Endothelial cell of umbilical vein (primary cell): Measurements from ENCODE around the gene SP3. TPM values are rescaled to one million over a fixed set of nuclear protein-coding genes. Genes with fewer than 3 reads are reported as not detected.
A peak's percentile ranks its signal among the peaks of the same experiment; 100 is the strongest.

Source experiments
- BruUV-seq: library from RNA; stranded (reverse); fragments of 400-500 nt; replicated peaks from 2 replicates; lab custom pipeline; 2021; lab: Mats Ljungman, UMichigan
- CTCF ChIA-PET: fragments of 300-600, 350-600 bp; sonication (Branson Sonifier 250); formaldehyde crosslinking; loops from one replicate; lab custom pipeline; 2021; ENCODE audit warnings: antibody characterized with exemption, inconsistent platforms; lab: Charles Lee
- POLR2A ChIA-PET: fragments of 300-600, 350-600 bp; sonication (Branson Sonifier 250); formaldehyde crosslinking; loops from one replicate; lab custom pipeline; 2021; ENCODE audit warnings: antibody characterized with exemption, inconsistent platforms; lab: Charles Lee
- DNase-seq: peaks from one replicate; pipeline ENCODE4 v3.0.0-alpha.2; 2011; ENCODE audit warnings: low read depth, low spot score
- FAIRE-seq: peaks from 2 replicates; lab custom pipeline; 2011; peaks lifted over from hg19 to GRCh38; lab: Jason Lieb, UNC
- H2AFZ ChIP-seq: 2 replicates; pipeline ENCODE4 v1.6.0; 2012; ENCODE audit warnings: low read depth, low read length, control low read depth, inconsistent platforms
- H3K27ac ChIP-seq: 2 replicates; pipeline ENCODE4 v1.5.1; 2011; ENCODE audit warnings: low read depth, mild to moderate bottlenecking, control low read depth, low read length, moderate library complexity; ENCODE audit not compliant: insufficient read depth
- H3K27me3 ChIP-seq, 2 experiments: 2 replicates each; pipeline versions ENCODE4 v1.6.0 to v1.6.1; 2011; ENCODE audit warnings: low read length in 2 of 2, mixed read lengths in 1 of 2; ENCODE audit not compliant: control insufficient read depth in 2 of 2, insufficient read depth in 2 of 2
- H3K36me3 ChIP-seq, 2 experiments: 2 replicates in 1 of 2; 3 replicates in 1 of 2; pipeline ENCODE4 v1.5.1; 2011; ENCODE audit warnings: low read length in 2 of 2, mild to moderate bottlenecking in 1 of 2, moderate library complexity in 1 of 2; ENCODE audit not compliant: control insufficient read depth in 2 of 2, insufficient read depth in 2 of 2; ENCODE audit errors: extremely low read depth in 1 of 2
- H3K4me1 ChIP-seq: 3 replicates; pipeline ENCODE4 v1.5.1; 2011; ENCODE audit warnings: mild to moderate bottlenecking, low read length; ENCODE audit not compliant: control insufficient read depth, insufficient read depth; ENCODE audit errors: extremely low read depth
- H3K4me2 ChIP-seq: 2 replicates; pipeline ENCODE4 v1.6.1; 2011; ENCODE audit warnings: low read length, control low read depth, mixed read lengths; ENCODE audit not compliant: insufficient read depth
- H3K4me3 ChIP-seq, 3 experiments: fragments of 200-600 bp in 1 of 3; sonication (generic), shearing (Covaris generic) in 1 of 3; replicated peaks in 1 of 3; 2 replicates each; pipeline ENCODE4 v1.5.1; 2011 to 2016; ENCODE audit warnings: control low read depth in 3 of 3, low read length in 3 of 3, mild to moderate bottlenecking in 2 of 3, inconsistent platforms in 1 of 3, low read depth in 1 of 3, moderate library complexity in 1 of 3; ENCODE audit not compliant: insufficient read depth in 1 of 3
- H3K79me2 ChIP-seq: 2 replicates; pipeline ENCODE4 v1.6.0; 2012; ENCODE audit warnings: low read length, inconsistent platforms; ENCODE audit not compliant: control insufficient read depth, insufficient read depth
- H3K9ac ChIP-seq: replicated peaks from 2 replicates; pipeline ENCODE3; 2011; ENCODE audit warnings: low read length, control low read depth; ENCODE audit not compliant: insufficient read depth; ENCODE audit errors: extremely low read depth
- H3K9me1 ChIP-seq: replicated peaks from 3 replicates; pipeline ENCODE4 v1.6.0; 2011; ENCODE audit warnings: mild to moderate bottlenecking, low read length; ENCODE audit not compliant: control insufficient read depth, insufficient read depth; ENCODE audit errors: extremely low read depth
- H3K9me3 ChIP-seq: replicated peaks from 2 replicates; pipeline ENCODE4 v1.5.1; 2012; ENCODE audit warnings: low read length, inconsistent platforms; ENCODE audit not compliant: control insufficient read depth, insufficient read depth
- H4K20me1 ChIP-seq: replicated peaks from 2 replicates; pipeline ENCODE3; 2011; ENCODE audit warnings: mild to moderate bottlenecking, low read length; ENCODE audit not compliant: control insufficient read depth, insufficient read depth; ENCODE audit errors: extremely low read depth
- EZH2 ChIP-seq: IDR thresholded peaks from 2 replicates; pipeline ENCODE4 v1.6.1; 2012; ENCODE audit warnings: borderline replicate concordance, low read depth, mild to moderate bottlenecking, moderate library complexity, low read length, inconsistent platforms; ENCODE audit not compliant: severe bottlenecking
- FOS ChIP-seq: IDR thresholded peaks from 2 replicates; pipeline ENCODE4 v1.6.1; 2011; ENCODE audit warnings: mild to moderate bottlenecking, low read length, moderate library complexity, borderline replicate concordance; ENCODE audit not compliant: insufficient read depth
- GATA2 ChIP-seq: IDR thresholded peaks from 2 replicates; pipeline ENCODE4 v1.7.0; 2011; ENCODE audit warnings: low read depth, mild to moderate bottlenecking, moderate library complexity, mixed read lengths, low read length; ENCODE audit not compliant: insufficient read length, insufficient read depth
- JUN ChIP-seq: IDR thresholded peaks from 2 replicates; pipeline ENCODE4 v1.6.1; 2011; ENCODE audit warnings: borderline replicate concordance, low read depth; ENCODE audit not compliant: insufficient read length, insufficient read depth
- MYC ChIP-seq: IDR thresholded peaks from one replicate; pipeline ENCODE4 v1.6.1; 2011; ENCODE audit warnings: mild to moderate bottlenecking, low read depth, low read length
- POLR2A ChIP-seq: IDR thresholded peaks from 2 replicates; pipeline ENCODE4 v1.6.1; 2012; ENCODE audit warnings: low read depth, mild to moderate bottlenecking, control low read depth, low read length
- POLR2AphosphoS5 ChIP-seq: IDR thresholded peaks from 2 replicates; pipeline ENCODE4 v1.6.1; 2012; ENCODE audit warnings: low read depth, mild to moderate bottlenecking, control low read depth, low read length, moderate library complexity; ENCODE audit not compliant: insufficient read depth
- dilution Hi-C: fragments of 300-500 bp; cut with MboI; formaldehyde crosslinking; loops from one replicate; pipeline ENCODE4 v1.15.0; 2019; ENCODE audit warnings: low sequenced_read_pairs; ENCODE audit not compliant: extremely low pct_ligation_motif_present
- intact Hi-C: fragments of 100-400 bp; cut with micrococcal nuclease; formaldehyde crosslinking; loops from one replicate; pipeline ENCODE4 v1.10.0; 2022
- polyA plus RNA-seq, 4 experiments: library from polyadenylated mRNA; depleted of rRNA in 3 of 4; stranded (reverse) in 3 of 4; unstranded in 1 of 4; fragments of >200 nt; gene quantifications; 2 replicates each; pipeline versions ENCODE4 v1.2.1 to v1.2.3, GENCODE V29; 2011 to 2012; ENCODE audit warnings: missing spikeins in 1 of 4
- total RNA-seq: library from RNA; stranded (reverse); gene quantifications from 2 replicates; pipeline ENCODE4 v1.2.3, GENCODE V29; 2021
- TF ChIP-seq, protein P1 (sequence below): IDR thresholded peaks from 2 replicates; pipeline ENCODE4 v1.6.1; 2011; ENCODE audit not compliant: insufficient read depth, insufficient read length
- TF ChIP-seq, protein P2 (sequence below), 2 donors: IDR thresholded peaks; 1 replicate in 1 of 2; 2 replicates in 1 of 2; pipeline ENCODE4 v1.5.1; 2011; ENCODE audit warnings: low read length in 2 of 2, mild to moderate bottlenecking in 2 of 2, moderate library complexity in 2 of 2, control low read depth in 1 of 2, inconsistent platforms in 1 of 2, low read depth in 1 of 2; ENCODE audit not compliant: insufficient read depth in 1 of 2; ENCODE audit errors: extremely low read depth in 1 of 2

The SP3 gene
- total and polyA plus RNA-seq, 2 donors (not counting 3 experiments of a cell fraction or from before 2014, with no cell fraction given): 23.9 to 59.0 TPM

DNA sequence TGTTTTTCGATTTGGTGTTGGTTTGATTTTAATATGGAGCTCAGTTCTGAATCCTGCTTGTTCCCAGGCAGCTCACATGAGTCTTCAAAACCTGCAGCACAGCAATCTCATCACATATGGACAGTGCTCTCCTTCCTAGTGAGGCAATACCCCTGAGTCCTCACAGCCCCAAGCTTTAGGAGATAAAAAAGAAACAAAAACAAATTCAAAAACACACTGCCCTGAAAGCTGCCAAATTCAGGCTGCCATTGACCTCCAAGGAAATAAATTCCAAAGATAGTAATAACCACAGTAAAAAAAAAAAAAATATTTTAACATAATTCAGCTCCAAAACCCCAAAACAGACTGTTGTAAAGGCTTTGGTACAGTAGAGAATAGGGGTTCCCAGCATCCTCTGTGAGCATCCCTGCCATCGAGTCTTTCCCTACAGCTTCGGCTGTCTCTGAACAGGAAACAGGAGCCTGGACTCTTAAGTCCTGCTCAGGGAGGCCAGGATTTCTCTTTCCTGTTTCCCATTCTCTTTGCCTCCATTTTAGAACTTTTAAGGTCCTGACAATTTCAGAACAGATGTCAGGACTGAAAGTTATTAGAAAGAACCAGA is 14.7 kb upstream of the SP3 start:
- Histone ChIP-seq H3K4me2 (no peak overlapping the region), H3K9ac (no peak overlapping the region), H3K79me2 (no peaks in the 10 kb centered on the region), H4K20me1 (no peaks in the 10 kb centered on the region), H3K4me1 (no peaks in the 10 kb centered on the region), H3K27me3 (no peaks in the 10 kb centered on the region), H2AFZ (peak overlapping the region; percentile 16), H3K4me3 (no peak overlapping the region), H3K9me1 (no peaks in the 10 kb centered on the region), H3K9me3 (no peaks in the 10 kb centered on the region), H3K36me3 (no peaks in the 10 kb centered on the region), H3K27ac (no peak overlapping the region)
- BruUV-seq: no TSS peak
- dilution Hi-C loops: no loop called here
- FAIRE-seq: no peak
- intact Hi-C loops: no loop called here
- POLR2A ChIA-PET: no interaction called here
- CTCF ChIA-PET: interaction anchor here (0.7 to 0.8 kb wide), 2 partner anchors 10 to 97 kb away, joined by 3 read pairs; no protein-coding TSS in a partner anchor
- TF ChIP-seq, protein P1, sequence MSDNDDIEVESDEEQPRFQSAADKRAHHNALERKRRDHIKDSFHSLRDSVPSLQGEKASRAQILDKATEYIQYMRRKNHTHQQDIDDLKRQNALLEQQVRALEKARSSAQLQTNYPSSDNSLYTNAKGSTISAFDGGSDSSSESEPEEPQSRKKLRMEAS: no peak
- TF ChIP-seq GATA2: no peak
- TF ChIP-seq EZH2: no peak
- TF ChIP-seq MYC: no peak
- TF ChIP-seq JUN: no peak
- TF ChIP-seq, protein P2, sequence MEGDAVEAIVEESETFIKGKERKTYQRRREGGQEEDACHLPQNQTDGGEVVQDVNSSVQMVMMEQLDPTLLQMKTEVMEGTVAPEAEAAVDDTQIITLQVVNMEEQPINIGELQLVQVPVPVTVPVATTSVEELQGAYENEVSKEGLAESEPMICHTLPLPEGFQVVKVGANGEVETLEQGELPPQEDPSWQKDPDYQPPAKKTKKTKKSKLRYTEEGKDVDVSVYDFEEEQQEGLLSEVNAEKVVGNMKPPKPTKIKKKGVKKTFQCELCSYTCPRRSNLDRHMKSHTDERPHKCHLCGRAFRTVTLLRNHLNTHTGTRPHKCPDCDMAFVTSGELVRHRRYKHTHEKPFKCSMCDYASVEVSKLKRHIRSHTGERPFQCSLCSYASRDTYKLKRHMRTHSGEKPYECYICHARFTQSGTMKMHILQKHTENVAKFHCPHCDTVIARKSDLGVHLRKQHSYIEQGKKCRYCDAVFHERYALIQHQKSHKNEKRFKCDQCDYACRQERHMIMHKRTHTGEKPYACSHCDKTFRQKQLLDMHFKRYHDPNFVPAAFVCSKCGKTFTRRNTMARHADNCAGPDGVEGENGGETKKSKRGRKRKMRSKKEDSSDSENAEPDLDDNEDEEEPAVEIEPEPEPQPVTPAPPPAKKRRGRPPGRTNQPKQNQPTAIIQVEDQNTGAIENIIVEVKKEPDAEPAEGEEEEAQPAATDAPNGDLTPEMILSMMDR (IDR thresholded peaks at IDR 0.05; ENCODE audit: extremely low read depth in 1 of 2, insufficient read depth in 1 of 2, low read depth in 1 of 2, low read length in 2 of 2): no peak
- no peak for TF ChIP-seq FOS
- no peak for TF ChIP-seq POLR2AphosphoS5
- no peak for TF ChIP-seq POLR2A
- no peak for DNase-seq
